HepG2 (cell line): ENCODE data around the gene INPP5K.

Experiments used
- MAFK ChIP-seq, 2 experiments: IDR thresholded peaks in 1 of 2; conservative IDR thresholded peaks in 1 of 2; 2 replicates each; pipeline ENCODE4 v1.6.1; 2011; ENCODE audit warnings: improper control_type of control experiment in 2 of 2, low read length in 2 of 2
- NR2F1 ChIP-seq, 2 experiments: fragments of 450-650 bp in 1 of 2; formaldehyde crosslinking in 1 of 2; IDR thresholded peaks; 2 replicates each; pipeline versions ENCODE4 v1.5.0 to v1.6.1; 2016 to 2020; ENCODE audit warnings: mild to moderate bottlenecking in 1 of 2, missing compliant biosample characterization in 1 of 2, missing genetic modification reagents in 1 of 2, moderate library complexity in 1 of 2
- POLR2A ChIP-seq, 2 experiments: IDR thresholded peaks; 2 replicates each; pipeline ENCODE4 v1.6.1; 2011; ENCODE audit warnings: low read depth in 2 of 2, low read length in 2 of 2, mild to moderate bottlenecking in 1 of 2, moderate library complexity in 1 of 2; ENCODE audit not compliant: insufficient read depth in 1 of 2
- POLR2AphosphoS2 ChIP-seq: IDR thresholded peaks from 2 replicates; pipeline ENCODE4 v1.6.1; 2011; ENCODE audit warnings: low read depth, low read length, improper control_type of control experiment
- RFX5 ChIP-seq: IDR thresholded peaks from 2 replicates; pipeline ENCODE4 v1.6.1; 2011; ENCODE audit warnings: low read depth, low read length, improper control_type of control experiment
- SMAD9 ChIP-seq: sonication (generic); formaldehyde crosslinking; IDR thresholded peaks from 2 replicates; pipeline ENCODE4 v1.5.1; 2020; ENCODE audit warnings: mild to moderate bottlenecking, missing genetic modification reagents
- SMC3 ChIP-seq: IDR thresholded peaks from 2 replicates; pipeline ENCODE4 v1.6.1; 2011; ENCODE audit warnings: low read length, improper control_type of control experiment
- ZBTB8A ChIP-seq: sonication (generic); formaldehyde crosslinking; IDR thresholded peaks from 2 replicates; pipeline ENCODE4 v1.4.0; 2020; ENCODE audit warnings: mild to moderate bottlenecking, low read depth, missing genetic modification reagents, borderline replicate concordance
- ZNF232 ChIP-seq: sonication (generic); formaldehyde crosslinking; IDR thresholded peaks from 2 replicates; pipeline ENCODE4 v1.4.0; 2020; ENCODE audit warnings: missing genetic modification reagents, borderline replicate concordance
- TF ChIP-seq, protein P1 (sequence below): IDR thresholded peaks from 2 replicates; pipeline ENCODE4 v1.6.1; 2016; ENCODE audit warnings: missing genetic modification reagents, missing compliant biosample characterization
- TF ChIP-seq, protein P2 (sequence below): sonication (generic); formaldehyde crosslinking; conservative IDR thresholded peaks from 2 replicates; pipeline ENCODE4 v1.8.0; 2022; ENCODE audit warnings: low read depth, missing genetic modification reagents
- TF ChIP-seq, protein P3 (sequence below): sonication (generic); formaldehyde crosslinking; IDR thresholded peaks from 2 replicates; pipeline ENCODE4 v1.5.0; 2020; ENCODE audit warnings: mild to moderate bottlenecking, missing genetic modification reagents, moderate library complexity
- TF ChIP-seq, protein P4 (sequence below): sonication (generic); formaldehyde crosslinking; IDR thresholded peaks from 2 replicates; pipeline ENCODE4 v1.4.0; 2020; ENCODE audit warnings: missing genetic modification reagents

DNA sequence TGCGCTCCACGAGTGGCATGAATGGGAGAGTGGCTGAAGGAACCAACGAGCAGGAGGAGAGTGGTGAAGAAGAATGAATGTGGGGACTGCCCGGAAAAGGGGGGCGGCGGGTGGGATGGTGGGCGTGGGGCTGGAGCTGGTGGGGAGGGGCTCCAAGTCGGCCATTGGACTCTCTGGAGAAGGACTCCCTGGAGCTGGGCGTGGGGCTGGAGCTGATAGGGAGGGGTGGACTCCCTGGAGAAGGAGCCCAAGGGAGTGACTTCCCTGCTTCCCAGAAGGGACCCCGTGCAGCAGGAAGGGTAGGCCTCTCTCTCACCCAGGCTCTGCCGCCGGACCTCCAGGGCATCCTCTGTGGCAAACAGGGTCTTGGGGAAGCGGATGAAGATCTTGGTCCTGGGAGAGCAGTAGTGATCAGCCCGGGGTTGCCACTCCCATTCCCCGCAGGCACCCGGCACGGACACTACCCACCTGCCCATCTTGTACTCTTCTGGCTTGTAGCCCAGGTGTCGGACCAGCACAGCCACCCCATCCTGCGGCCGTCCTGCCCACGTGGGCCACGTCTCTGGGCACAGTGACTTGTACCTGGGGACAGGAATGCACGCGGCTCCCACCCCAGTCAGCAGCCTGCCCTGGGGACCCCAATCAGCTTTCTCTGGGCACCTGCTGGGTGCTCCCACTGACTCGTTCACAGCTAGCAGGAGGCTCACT, 45.5 kb downstream of the INPP5K start:
- TF ChIP-seq POLR2AphosphoS2 (no peak), SMC3 (no peak), MAFK (conservative IDR thresholded peaks at IDR 0.05 in 1 of 2, IDR thresholded peaks at IDR 0.05 in 1 of 2; ENCODE audit: low read length in 2 of 2) (no peak), RFX5 (no peak), NR2F1 (CRISPR knock-in tag; IDR thresholded peaks at IDR 0.05) (no peak), ZBTB8A (no peak), POLR2A (IDR thresholded peaks at IDR 0.05; ENCODE audit: insufficient read depth in 1 of 2, low read depth in 2 of 2, low read length in 2 of 2) (no peak), ZNF232 (CRISPR knock-in tag) (no peak), SMAD9 (no peak)
- TF ChIP-seq, protein P1, sequence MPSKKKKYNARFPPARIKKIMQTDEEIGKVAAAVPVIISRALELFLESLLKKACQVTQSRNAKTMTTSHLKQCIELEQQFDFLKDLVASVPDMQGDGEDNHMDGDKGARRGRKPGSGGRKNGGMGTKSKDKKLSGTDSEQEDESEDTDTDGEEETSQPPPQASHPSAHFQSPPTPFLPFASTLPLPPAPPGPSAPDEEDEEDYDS (CRISPR knock-in tag): no peak
- TF ChIP-seq, protein P2, sequence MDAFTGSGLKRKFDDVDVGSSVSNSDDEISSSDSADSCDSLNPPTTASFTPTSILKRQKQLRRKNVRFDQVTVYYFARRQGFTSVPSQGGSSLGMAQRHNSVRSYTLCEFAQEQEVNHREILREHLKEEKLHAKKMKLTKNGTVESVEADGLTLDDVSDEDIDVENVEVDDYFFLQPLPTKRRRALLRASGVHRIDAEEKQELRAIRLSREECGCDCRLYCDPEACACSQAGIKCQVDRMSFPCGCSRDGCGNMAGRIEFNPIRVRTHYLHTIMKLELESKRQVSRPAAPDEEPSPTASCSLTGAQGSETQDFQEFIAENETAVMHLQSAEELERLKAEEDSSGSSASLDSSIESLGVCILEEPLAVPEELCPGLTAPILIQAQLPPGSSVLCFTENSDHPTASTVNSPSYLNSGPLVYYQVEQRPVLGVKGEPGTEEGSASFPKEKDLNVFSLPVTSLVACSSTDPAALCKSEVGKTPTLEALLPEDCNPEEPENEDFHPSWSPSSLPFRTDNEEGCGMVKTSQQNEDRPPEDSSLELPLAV: no peak
- TF ChIP-seq, protein P3, sequence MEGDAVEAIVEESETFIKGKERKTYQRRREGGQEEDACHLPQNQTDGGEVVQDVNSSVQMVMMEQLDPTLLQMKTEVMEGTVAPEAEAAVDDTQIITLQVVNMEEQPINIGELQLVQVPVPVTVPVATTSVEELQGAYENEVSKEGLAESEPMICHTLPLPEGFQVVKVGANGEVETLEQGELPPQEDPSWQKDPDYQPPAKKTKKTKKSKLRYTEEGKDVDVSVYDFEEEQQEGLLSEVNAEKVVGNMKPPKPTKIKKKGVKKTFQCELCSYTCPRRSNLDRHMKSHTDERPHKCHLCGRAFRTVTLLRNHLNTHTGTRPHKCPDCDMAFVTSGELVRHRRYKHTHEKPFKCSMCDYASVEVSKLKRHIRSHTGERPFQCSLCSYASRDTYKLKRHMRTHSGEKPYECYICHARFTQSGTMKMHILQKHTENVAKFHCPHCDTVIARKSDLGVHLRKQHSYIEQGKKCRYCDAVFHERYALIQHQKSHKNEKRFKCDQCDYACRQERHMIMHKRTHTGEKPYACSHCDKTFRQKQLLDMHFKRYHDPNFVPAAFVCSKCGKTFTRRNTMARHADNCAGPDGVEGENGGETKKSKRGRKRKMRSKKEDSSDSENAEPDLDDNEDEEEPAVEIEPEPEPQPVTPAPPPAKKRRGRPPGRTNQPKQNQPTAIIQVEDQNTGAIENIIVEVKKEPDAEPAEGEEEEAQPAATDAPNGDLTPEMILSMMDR (CRISPR knock-in tag): no peak
- TF ChIP-seq, protein P4, sequence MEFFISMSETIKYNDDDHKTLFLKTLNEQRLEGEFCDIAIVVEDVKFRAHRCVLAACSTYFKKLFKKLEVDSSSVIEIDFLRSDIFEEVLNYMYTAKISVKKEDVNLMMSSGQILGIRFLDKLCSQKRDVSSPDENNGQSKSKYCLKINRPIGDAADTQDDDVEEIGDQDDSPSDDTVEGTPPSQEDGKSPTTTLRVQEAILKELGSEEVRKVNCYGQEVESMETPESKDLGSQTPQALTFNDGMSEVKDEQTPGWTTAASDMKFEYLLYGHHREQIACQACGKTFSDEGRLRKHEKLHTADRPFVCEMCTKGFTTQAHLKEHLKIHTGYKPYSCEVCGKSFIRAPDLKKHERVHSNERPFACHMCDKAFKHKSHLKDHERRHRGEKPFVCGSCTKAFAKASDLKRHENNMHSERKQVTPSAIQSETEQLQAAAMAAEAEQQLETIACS (CRISPR knock-in tag): no peak
